A549 treated with AZD9567 at 1 μM for 4 hours (cell line): ENCODE data around the gene DCUN1D3. TPM values are rescaled to one million over a fixed set of nuclear protein-coding genes. Genes with fewer than 3 reads are reported as not detected.

Experiments used
- total RNA-seq: library from RNA; stranded (reverse); fragments of 200-300 nt; extraction: Qiagen RNA extraction; gene quantifications from 5 replicates; pipeline ENCODE4 v1.2.3, GENCODE V29; 2022; ENCODE audit not compliant: insufficient read depth

Gene DCUN1D3, protein sequence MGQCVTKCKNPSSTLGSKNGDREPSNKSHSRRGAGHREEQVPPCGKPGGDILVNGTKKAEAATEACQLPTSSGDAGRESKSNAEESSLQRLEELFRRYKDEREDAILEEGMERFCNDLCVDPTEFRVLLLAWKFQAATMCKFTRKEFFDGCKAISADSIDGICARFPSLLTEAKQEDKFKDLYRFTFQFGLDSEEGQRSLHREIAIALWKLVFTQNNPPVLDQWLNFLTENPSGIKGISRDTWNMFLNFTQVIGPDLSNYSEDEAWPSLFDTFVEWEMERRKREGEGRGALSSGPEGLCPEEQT
- 6.0 to 7.8 TPM (median 6.7 TPM) in 5 replicates for total RNA-seq

DNA sequence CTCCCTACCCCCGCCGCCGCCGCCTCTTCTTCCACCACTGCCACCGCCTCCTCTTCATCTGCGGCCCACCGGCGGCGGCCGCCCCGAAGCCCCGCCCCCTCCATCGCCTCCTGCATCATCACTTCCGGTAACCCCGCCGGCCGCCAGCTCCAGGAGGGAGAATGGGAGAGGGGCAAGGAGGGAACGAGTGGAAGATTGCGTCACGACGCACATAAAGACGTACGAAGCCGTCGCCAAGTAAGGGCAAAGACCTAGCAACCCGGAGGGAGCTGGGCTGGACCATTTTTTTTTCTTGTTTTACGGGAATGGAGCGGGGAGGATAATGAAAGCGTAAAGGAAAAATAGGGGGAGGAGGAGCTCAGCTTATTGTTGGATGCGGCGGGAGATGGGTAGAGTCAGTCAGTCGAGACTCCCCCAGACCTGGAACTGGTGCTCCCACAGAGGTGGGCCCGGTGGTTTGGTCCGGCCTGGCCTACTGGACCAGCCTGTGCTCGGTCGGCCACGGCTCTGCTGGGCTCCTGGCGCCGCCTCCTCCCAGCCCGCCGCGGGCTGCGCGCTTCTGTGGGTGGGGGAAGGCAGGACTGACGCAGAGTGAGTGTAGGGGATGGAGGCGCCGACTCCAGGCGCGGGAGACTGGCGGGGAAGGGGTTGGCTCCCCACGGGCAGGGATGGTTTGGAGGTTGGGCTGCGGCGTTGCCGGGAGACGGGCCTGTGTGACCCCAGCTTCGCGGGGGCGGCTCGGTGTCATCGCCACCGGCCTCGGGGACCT, at the start of gene DCUN1D3, which contains the start of gene LYRM1:
Gene DCUN1D3 (minus strand): TSS at position 60 of the 769 bp plus-strand sequence. CDS start 37,820 bp downstream, outside the sequence.
Gene LYRM1 (plus strand): TSS at position 473 of the 769 bp plus-strand sequence. CDS start 14,785 bp downstream, outside the sequence.

DNA sequence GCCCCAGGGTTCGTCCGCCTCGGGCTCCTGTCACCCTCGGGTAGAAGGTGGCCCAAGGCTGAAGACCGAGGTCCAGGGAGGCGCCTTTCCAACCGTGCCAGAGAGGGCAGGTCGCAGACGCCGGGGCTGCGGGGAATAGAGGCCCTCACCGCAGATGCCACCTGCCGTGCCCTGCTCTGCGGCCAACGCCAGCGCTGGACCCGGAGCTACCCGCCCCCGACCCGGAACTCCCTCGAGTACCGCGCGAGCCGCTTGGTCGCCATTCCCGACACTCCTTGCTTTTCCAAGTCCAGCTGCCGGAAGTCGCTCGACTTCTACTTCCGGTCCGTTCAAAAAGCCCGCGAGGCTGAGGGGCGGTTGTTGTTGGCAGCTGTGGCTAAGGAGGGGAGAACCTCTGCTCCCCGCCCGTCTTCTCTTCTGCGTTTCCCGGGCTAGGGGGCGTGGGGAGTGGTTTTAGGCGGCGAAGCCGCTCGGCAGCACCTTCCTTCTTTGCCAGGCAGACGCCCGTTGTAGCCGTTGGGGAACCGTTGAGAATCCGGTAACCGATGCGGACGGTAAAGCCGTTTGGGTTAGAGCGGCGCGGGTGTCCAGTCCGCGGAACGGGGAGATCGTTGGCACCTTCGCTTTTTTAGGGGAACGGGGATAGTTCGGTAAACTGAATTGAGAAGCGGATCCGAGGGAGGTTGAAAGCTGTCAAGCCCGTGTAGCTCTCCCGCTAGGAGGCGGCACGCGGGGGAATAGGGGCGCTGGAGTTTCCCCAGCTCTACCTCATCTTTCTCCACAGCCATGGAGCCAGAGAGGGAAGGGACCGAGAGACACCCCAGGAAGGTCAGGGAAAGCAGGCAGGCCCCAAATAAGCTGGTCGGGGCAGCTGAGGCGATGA, 93.7 kb downstream of the DCUN1D3 start, which contains the start of the genes ERI2 and REXO5:
Gene ERI2 (minus strand): TSS at position 305 of the 883 bp plus-strand sequence. CDS start 42 bp downstream, at position 263.
Gene REXO5 (plus strand): TSS at position 360 of the 883 bp plus-strand sequence. CDS start 427 bp downstream, at position 787.

Other genes starting within 250 kb of the DCUN1D3 start
- gene ACSM1, start 202.7 kb downstream of the DCUN1D3 start, total RNA-seq = not detected in 5 replicates
- gene THUMPD1, start 158.5 kb downstream of the DCUN1D3 start, total RNA-seq = 20.3 to 37.0 TPM (median 22.6 TPM) in 5 replicates
- gene ACSM3, start 136.3 kb downstream of the DCUN1D3 start, total RNA-seq = 3.5 to 5.6 TPM (median 4.4 TPM) in 5 replicates
- 6.8 to 15.4 TPM (median 14.0 TPM) in 5 replicates for gene ERI2, start 93.9 kb downstream of the DCUN1D3 start, total RNA-seq
- 3.9 to 9.2 TPM (median 4.4 TPM) in 5 replicates for gene REXO5, start 93.8 kb downstream of the DCUN1D3 start, total RNA-seq
- 28.0 to 37.2 TPM (median 32.5 TPM) in 5 replicates for gene LYRM1, start 413 bp upstream of the DCUN1D3 start, total RNA-seq